H1 (cell line): Measurements from ENCODE around the gene PSME3. TPM values are rescaled to one million over a fixed set of nuclear protein-coding genes. Genes with fewer than 3 reads are reported as not detected.

Experiments used
- CTCF ChIA-PET: fragments of 300-600 bp; sonication (Branson Sonifier 250); formaldehyde crosslinking; loops from one replicate; lab custom pipeline; 2021; ENCODE audit not compliant: partially characterized antibody; lab: Charles Lee
- POLR2A ChIA-PET: fragments of 300-600 bp; sonication (Branson Sonifier 250); formaldehyde crosslinking; loops from one replicate; lab custom pipeline; 2021; ENCODE audit warnings: inconsistent platforms; ENCODE audit not compliant: partially characterized antibody; lab: Charles Lee
- DNase-seq, 2 experiments: peaks; one replicate each; pipeline versions ENCODE4 v3.0.0 to v3.0.0-alpha.2; 2010 to 2022; ENCODE audit warnings: low spot score in 2 of 2, low read depth in 1 of 2, mixed read lengths in 1 of 2
- FAIRE-seq: peaks from 2 replicates; lab custom pipeline; 2011; peaks lifted over from hg19 to GRCh38; lab: Jason Lieb, UNC
- H2AFZ ChIP-seq: 2 replicates; pipeline ENCODE4 v1.8.1; 2012; ENCODE audit warnings: low read length, inconsistent platforms
- H2AK5ac ChIP-seq: 2 replicates; pipeline ENCODE4 v1.6.1; 2013; ENCODE audit warnings: low read depth, low read length
- H2BK120ac ChIP-seq: replicated peaks from 2 replicates; pipeline ENCODE3; 2013; ENCODE audit warnings: low read depth, low read length, inconsistent platforms
- H2BK12ac ChIP-seq: 2 replicates; pipeline ENCODE4 v1.6.1; 2013; ENCODE audit warnings: low read depth, low read length
- H2BK15ac ChIP-seq: 2 replicates; pipeline ENCODE4 v1.6.1; 2013; ENCODE audit warnings: low read length
- H2BK20ac ChIP-seq: 2 replicates; pipeline ENCODE4 v1.6.1; 2013; ENCODE audit warnings: low read length
- H2BK5ac ChIP-seq: 2 replicates; pipeline ENCODE4 v1.6.1; 2013; ENCODE audit warnings: low read depth, low read length
- H3K14ac ChIP-seq: 2 replicates; pipeline ENCODE4 v1.6.1; 2013; ENCODE audit warnings: inconsistent platforms; ENCODE audit not compliant: insufficient read length
- H3K18ac ChIP-seq: 2 replicates; pipeline ENCODE4 v1.6.1; 2013; ENCODE audit warnings: low read length; ENCODE audit errors: extremely low read depth
- H3K23ac ChIP-seq: 2 replicates; pipeline ENCODE4 v1.6.1; 2013; ENCODE audit warnings: inconsistent platforms; ENCODE audit not compliant: insufficient read length
- H3K23me2 ChIP-seq: 2 replicates; pipeline ENCODE4 v1.6.1; 2013; ENCODE audit warnings: low read depth, low read length
- H3K27ac ChIP-seq: 2 replicates; pipeline ENCODE4 v1.6.1; 2011; ENCODE audit warnings: low read depth, low read length, inconsistent platforms
- H3K27me3 ChIP-seq, 4 experiments: replicated peaks in 1 of 4; 1 replicate in 1 of 4; 2 replicates in 3 of 4; pipeline versions ENCODE4 v1.6.1 to v1.8.1; 2011 to 2013; ENCODE audit warnings: low read length in 3 of 4, mild to moderate bottlenecking in 3 of 4, inconsistent platforms in 2 of 4, mixed read lengths in 2 of 4, moderate library complexity in 1 of 4; ENCODE audit not compliant: control insufficient read depth in 3 of 4, insufficient read depth in 3 of 4; ENCODE audit errors: extremely low read depth in 1 of 4
- H3K36me3 ChIP-seq, 4 experiments: 2 replicates each; pipeline versions ENCODE4 v1.6.1 to v1.8.1; 2011 to 2013; ENCODE audit warnings: mild to moderate bottlenecking in 4 of 4, low read length in 3 of 4, moderate library complexity in 2 of 4, control low read depth in 1 of 4, inconsistent platforms in 1 of 4; ENCODE audit not compliant: insufficient read depth in 4 of 4, control insufficient read depth in 2 of 4
- H3K4ac ChIP-seq: replicated peaks from 2 replicates; pipeline ENCODE3; 2013; ENCODE audit warnings: low read length, low read depth, mixed read lengths, inconsistent platforms; ENCODE audit not compliant: insufficient read length
- H3K4me1 ChIP-seq, 4 experiments: replicated peaks in 1 of 4; 1 replicate in 1 of 4; 2 replicates in 3 of 4; pipeline versions ENCODE4 v1.6.1 to v1.8.1; 2011 to 2013; ENCODE audit warnings: low read length in 3 of 4, inconsistent platforms in 2 of 4, mixed read lengths in 1 of 4; ENCODE audit not compliant: insufficient read depth in 4 of 4, control insufficient read depth in 3 of 4
- H3K4me2 ChIP-seq, 2 experiments: 2 replicates each; pipeline versions ENCODE4 v1.6.1 to v1.8.1; 2011 to 2013; ENCODE audit warnings: low read depth in 2 of 2, low read length in 2 of 2, control low read depth in 1 of 2, inconsistent platforms in 1 of 2, mild to moderate bottlenecking in 1 of 2; ENCODE audit not compliant: insufficient read depth in 1 of 2
- H3K4me3 ChIP-seq, 4 experiments: fragments of 200-600, 300-600 bp in 1 of 4; sonication (generic), shearing (Covaris generic), sonication (Bioruptor Twin) in 1 of 4; 2 replicates each; pipeline versions ENCODE4 v1.5.1 to v1.8.1; 2011 to 2016; ENCODE audit warnings: low read length in 4 of 4, low read depth in 3 of 4, control low read depth in 2 of 4, inconsistent platforms in 2 of 4, mild to moderate bottlenecking in 2 of 4, mixed read lengths in 1 of 4, moderate library complexity in 1 of 4; ENCODE audit not compliant: insufficient read depth in 2 of 4; ENCODE audit errors: extremely low read depth in 1 of 4
- H3K56ac ChIP-seq: replicated peaks from 2 replicates; pipeline ENCODE3; 2013; ENCODE audit warnings: low read depth, mild to moderate bottlenecking, mixed read lengths, low read length, inconsistent platforms; ENCODE audit not compliant: insufficient read length
- H3K79me1 ChIP-seq: 2 replicates; pipeline ENCODE4 v1.6.1; 2013; ENCODE audit warnings: low read depth, low read length, control low read depth
- H3K79me2 ChIP-seq, 2 experiments: 2 replicates each; pipeline versions ENCODE4 v1.6.1 to v1.8.1; 2012 to 2013; ENCODE audit warnings: low read length in 2 of 2, mild to moderate bottlenecking in 2 of 2, inconsistent platforms in 1 of 2; ENCODE audit not compliant: insufficient read depth in 2 of 2, control insufficient read depth in 1 of 2
- H3K9ac ChIP-seq, 4 experiments: replicated peaks in 1 of 4; 1 replicate in 1 of 4; 2 replicates in 3 of 4; pipeline versions ENCODE4 v1.6.1 to v1.8.1; 2011 to 2013; ENCODE audit warnings: low read depth in 3 of 4, low read length in 3 of 4, control low read depth in 2 of 4, mild to moderate bottlenecking in 2 of 4, moderate library complexity in 2 of 4, inconsistent platforms in 1 of 4; ENCODE audit errors: extremely low read depth in 1 of 4
- H3K9me3 ChIP-seq, 2 experiments: 2 replicates each; pipeline versions ENCODE4 v1.6.1 to v1.8.1; 2012 to 2013; ENCODE audit warnings: mild to moderate bottlenecking in 2 of 2, moderate library complexity in 2 of 2, control low read depth in 1 of 2, inconsistent platforms in 1 of 2, low read depth in 1 of 2, low read length in 1 of 2, mixed read lengths in 1 of 2; ENCODE audit not compliant: insufficient read depth in 2 of 2
- H4K20me1 ChIP-seq, 2 experiments: replicated peaks in 1 of 2; 2 replicates each; pipeline versions ENCODE3 to v1.8.1; 2011 to 2013; ENCODE audit warnings: inconsistent platforms in 2 of 2, low read length in 2 of 2, mild to moderate bottlenecking in 1 of 2; ENCODE audit not compliant: insufficient read depth in 2 of 2, control insufficient read depth in 1 of 2
- H4K5ac ChIP-seq: 2 replicates; pipeline ENCODE4 v1.6.1; 2013; ENCODE audit warnings: low read length, low read depth, mixed read lengths, inconsistent platforms; ENCODE audit not compliant: insufficient read length
- H4K8ac ChIP-seq: 2 replicates; pipeline ENCODE4 v1.8.0; 2013; ENCODE audit warnings: mild to moderate bottlenecking, moderate library complexity, low read length, inconsistent platforms; ENCODE audit not compliant: insufficient read depth; ENCODE audit errors: extremely low read depth
- H4K91ac ChIP-seq: replicated peaks from 2 replicates; pipeline ENCODE3; 2013; ENCODE audit warnings: low read length, mixed read lengths, inconsistent platforms; ENCODE audit not compliant: insufficient read length
- EGR1 ChIP-seq: IDR thresholded peaks from 2 replicates; pipeline ENCODE4 v1.6.1; 2011; ENCODE audit warnings: low read depth, low read length, borderline replicate concordance
- TCF12 ChIP-seq: IDR thresholded peaks from 2 replicates; pipeline ENCODE4 v1.6.1; 2011; ENCODE audit warnings: low read depth, mild to moderate bottlenecking, low read length
- WGBS, 2 experiments: shearing (Covaris generic) in 1 of 2; methylation state at CpG; one replicate each; pipeline versions ENCODE4 v1.1.6 to v1.1.7; 2013 to 2015; ENCODE audit warnings: low lambda C conversion rate in 2 of 2, mixed read lengths in 2 of 2, inconsistent platforms in 1 of 2, low coverage in 1 of 2, missing lambda C conversion rate in 1 of 2; ENCODE audit not compliant: insufficient replicate concordance in 2 of 2, insufficient coverage in 1 of 2, insufficient read length in 1 of 2; ENCODE audit errors: extremely low coverage in 1 of 2, missing lambda C conversion rate in 1 of 2; 5-methylcytosine and 5-hydroxymethylcytosine counted together
- polyA plus RNA-seq, 7 experiments: library from polyadenylated mRNA; depleted of rRNA in 3 of 7; stranded (reverse) in 5 of 7; unstranded in 2 of 7; fragments of >200 nt in 5 of 7; fragments of 200-250 nt in 2 of 7; gene quantifications; 1 replicate in 5 of 7; 2 replicates in 1 of 7; 4 replicates in 1 of 7; pipeline versions ENCODE4 v1.2.1 to v1.2.3, GENCODE V29; 2011 to 2013; ENCODE audit warnings: missing spikeins in 2 of 7, mixed read lengths in 2 of 7
- total RNA-seq: library from RNA; stranded (reverse); fragmentation: NEBNext Ultra II Directional; extraction: Animal tissue kit (Norgen Biotek cat#: 25700); gene quantifications from 2 replicates; pipeline ENCODE4 v1.2.1, GENCODE V29; 2021

PSME3 gene
- total and polyA plus RNA-seq, 2 of the 8 experiments (the other 6 are each of a cell fraction or from before 2014, with no cell fraction given): 149 to 224 TPM

DNA sequence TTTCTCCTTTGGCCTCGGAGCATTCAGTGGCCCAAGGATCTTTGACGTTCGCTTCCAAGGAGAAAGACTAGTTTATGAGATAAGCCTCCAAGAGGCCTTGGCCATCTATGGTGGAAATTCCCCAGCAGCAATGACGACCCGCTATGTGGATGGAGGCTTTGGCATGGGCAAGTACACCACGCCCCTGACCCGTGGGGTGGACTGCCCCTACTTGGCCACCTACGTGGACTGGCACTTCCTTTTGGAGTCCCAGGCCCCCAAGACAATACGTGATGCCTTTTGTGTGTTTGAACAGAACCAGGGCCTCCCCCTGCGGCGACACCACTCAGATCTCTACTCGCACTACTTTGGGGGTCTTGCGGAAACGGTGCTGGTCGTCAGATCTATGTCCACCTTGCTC, 19.2 kb downstream of the PSME3 start:
- no peak for FAIRE-seq
- no peak overlapping the region for H3K23ac ChIP-seq
- no peak overlapping the region for H4K91ac ChIP-seq
- DNase-seq: no peak
- H2AFZ ChIP-seq: no peak overlapping the region
- H3K9ac ChIP-seq: no peak overlapping the region
- no peak overlapping the region for H4K8ac ChIP-seq
- H2BK120ac ChIP-seq: no peak overlapping the region
- no peak overlapping the region for H3K4ac ChIP-seq
- no peak overlapping the region for H2BK5ac ChIP-seq
- H3K4me2 ChIP-seq: no peak overlapping the region
- POLR2A ChIA-PET: no interaction called here
- no peak overlapping the region for H3K27ac ChIP-seq
- H3K14ac ChIP-seq: no peak overlapping the region
- peaks cover 0 to 3% of the 10 kb centered on the region in 2 experiments for H4K20me1 ChIP-seq
- CTCF ChIA-PET: interaction anchor here (0.8 to 6.8 kb wide), 4 partner anchors 7 to 90 kb away, joined by 3 to 55 read pairs (median 5); partner anchors contain the start of gene AOC2
- no peak overlapping the region for H3K56ac ChIP-seq
- H2AK5ac ChIP-seq: no peak overlapping the region
- no peaks in the 10 kb centered on the region for H3K23me2 ChIP-seq
- H3K18ac ChIP-seq: no peak overlapping the region
- H2BK15ac ChIP-seq: no peak overlapping the region
- H4K5ac ChIP-seq: no peak overlapping the region
- no peaks in the 10 kb centered on the region; a peak in 1 of 7 replicates for H3K4me1 ChIP-seq
- no peaks in the 10 kb centered on the region; a peak in 1 of 8 replicates for H3K36me3 ChIP-seq
- H3K4me3 ChIP-seq: no peak overlapping the region
- no peaks in the 10 kb centered on the region; the same call in 1 of the 2 replicates for H3K79me1 ChIP-seq
- H3K27me3 ChIP-seq: no peaks in the 10 kb centered on the region; a peak in 1 of 7 replicates
- no peak overlapping the region for H2BK20ac ChIP-seq
- 92% methylated on average over 15 of the region's 15 CpGs; no CpG with 5 or more reads in 1 of the 2 experiments for WGBS, 2 experiments
- no peak overlapping the region for H2BK12ac ChIP-seq
- no peaks in the 10 kb centered on the region for H3K79me2 ChIP-seq
- TF ChIP-seq EGR1 (no peak), TCF12 (no peak)
- no peaks in the 10 kb centered on the region for H3K9me3 ChIP-seq
